Smooth muscle cell (in vitro differentiated cells): ENCODE measurements around the gene AK5. TPM values are rescaled to one million over a fixed set of nuclear protein-coding genes. Genes with fewer than 3 reads are reported as not detected.

ENCODE experiments used
- DNase-seq: peaks from one replicate; lab custom pipeline; 2025; ENCODE audit not compliant: unreplicated experiment; lab: John Stamatoyannopoulos, UW
- H2AFZ ChIP-seq: fragments of 200-600 bp; sonication (generic); 2 replicates; pipeline ENCODE4 v1.6.0; 2016; ENCODE audit warnings: antibody characterized with exemption, low read depth, mild to moderate bottlenecking
- H3F3A ChIP-seq: fragments of 200-600 bp; sonication (generic); 2 replicates; pipeline ENCODE4 v1.6.0; 2017; ENCODE audit warnings: antibody characterized with exemption, low read depth
- H3K27ac ChIP-seq: fragments of 200-600 bp; sonication (generic); 2 replicates; pipeline ENCODE4 v1.5.1; 2016; ENCODE audit warnings: low read depth, mild to moderate bottlenecking
- H3K27me3 ChIP-seq: fragments of 200-600 bp; sonication (generic); 2 replicates; pipeline ENCODE4 v1.6.1; 2016; ENCODE audit warnings: low read depth, mild to moderate bottlenecking
- H3K36me3 ChIP-seq: fragments of 200-600 bp; sonication (generic); 2 replicates; pipeline ENCODE4 v1.5.1; 2016; ENCODE audit warnings: low read depth
- H3K4me1 ChIP-seq: fragments of 200-600 bp; sonication (generic); 2 replicates; pipeline ENCODE4 v1.5.1; 2016; ENCODE audit warnings: low read depth
- H3K4me2 ChIP-seq: fragments of 200-600 bp; sonication (generic); 2 replicates; pipeline ENCODE4 v1.6.0; 2016; ENCODE audit warnings: mild to moderate bottlenecking
- H3K4me3 ChIP-seq: fragments of 200-600 bp; sonication (generic); 2 replicates; pipeline ENCODE4 v1.5.1; 2016; ENCODE audit warnings: mild to moderate bottlenecking
- H3K79me2 ChIP-seq: fragments of 200-600 bp; sonication (generic); 2 replicates; pipeline ENCODE4 v1.6.0; 2016; ENCODE audit warnings: low read depth, mild to moderate bottlenecking
- H3K9ac ChIP-seq: fragments of 200-600 bp; sonication (generic); 2 replicates; pipeline ENCODE4 v1.6.0; 2016; ENCODE audit warnings: low read depth
- H3K9me3 ChIP-seq: fragments of 200-600 bp; sonication (generic); replicated peaks from 2 replicates; pipeline ENCODE4 v1.5.1; 2016; ENCODE audit warnings: low read depth
- H4K20me1 ChIP-seq: fragments of 200-600 bp; sonication (generic); 2 replicates; pipeline ENCODE4 v1.6.0; 2016; ENCODE audit warnings: low read depth
- CTCF ChIP-seq: fragments of 200-600 bp; sonication (generic); IDR thresholded peaks from 2 replicates; pipeline ENCODE4 v1.5.1; 2017; ENCODE audit warnings: borderline replicate concordance, mild to moderate bottlenecking, antibody characterized with exemption; ENCODE audit not compliant: insufficient read depth, poor library complexity, severe bottlenecking
- WGBS: methylation state at CpG from one replicate; pipeline ENCODE4 v1.1.7; 2016; ENCODE audit warnings: low lambda C conversion rate; 5-methylcytosine and 5-hydroxymethylcytosine counted together
- polyA plus RNA-seq: library from polyadenylated mRNA; unstranded; fragments of >200 nt; fragmentation: Nextera tagmentation; extraction: Ambion mirVana; gene quantifications from 2 replicates; pipeline ENCODE4 v1.2.1, GENCODE V29; 2016
- total RNA-seq: library from RNA; depleted of rRNA; stranded (reverse); fragments of >200 nt; gene quantifications from 2 replicates; pipeline ENCODE4 v1.2.3, GENCODE V29; 2014

The AK5 gene
- total and polyA plus RNA-seq, 2 experiments from 2014 or later, result 0.43 TPM; not detected in 1

GRCh38 chr1:77238462-77238861, 43.4 kb upstream of the AK5 start:
- no peak overlapping the region for H3K4me2 ChIP-seq
- H3K9ac ChIP-seq, result no peak overlapping the region
- no peaks in the 10 kb centered on the region for H3F3A ChIP-seq
- no peaks in the 10 kb centered on the region for H3K79me2 ChIP-seq
- no peaks in the 10 kb centered on the region for H3K4me1 ChIP-seq
- no peak overlapping the region for H2AFZ ChIP-seq
- no peaks in the 10 kb centered on the region for H3K36me3 ChIP-seq
- WGBS, result 96% methylated on average over 1 of the region's 1 CpG
- no peaks in the 10 kb centered on the region for H4K20me1 ChIP-seq
- H3K9me3 ChIP-seq, result no peaks in the 10 kb centered on the region
- no peak overlapping the region for H3K4me3 ChIP-seq
- DNase-seq, result no peak
- H3K27me3 ChIP-seq, result no peaks in the 10 kb centered on the region
- no peak overlapping the region for H3K27ac ChIP-seq
- no peak for TF ChIP-seq CTCF

GRCh38 chr1:77239311-77239710, 42.5 kb upstream of the AK5 start:
- 84% methylated on average over 3 of the region's 3 CpGs for WGBS
- H3K27me3 ChIP-seq, result no peaks in the 10 kb centered on the region

GRCh38 chr1:77245830-77246229, 36.0 kb upstream of the AK5 start:
- H3K9ac ChIP-seq, result no peak overlapping the region
- 66% methylated on average over 2 of the region's 2 CpGs for WGBS
- peaks cover 3% of the 10 kb centered on the region for H3K9me3 ChIP-seq
- H3K4me2 ChIP-seq, result no peak overlapping the region
- no peak overlapping the region for H3K4me3 ChIP-seq
- H3K27me3 ChIP-seq, result no peaks in the 10 kb centered on the region
- H3K27ac ChIP-seq, result no peak overlapping the region
- no peaks in the 10 kb centered on the region for H3F3A ChIP-seq
- no peak overlapping the region for H2AFZ ChIP-seq
- DNase-seq, result no peak
- H3K4me1 ChIP-seq, result no peaks in the 10 kb centered on the region
- no peaks in the 10 kb centered on the region for H3K79me2 ChIP-seq
- H3K36me3 ChIP-seq, result no peaks in the 10 kb centered on the region
- no peaks in the 10 kb centered on the region for H4K20me1 ChIP-seq
- TF ChIP-seq CTCF, result no peak

More at GRCh38 chr1:77239311-77239710, 42.5 kb upstream of the AK5 start:
- Histone ChIP-seq H3K9me3 (no peaks in the 10 kb centered on the region), H4K20me1 (no peaks in the 10 kb centered on the region), H3K36me3 (no peaks in the 10 kb centered on the region), H3K4me1 (no peaks in the 10 kb centered on the region), H3K4me3 (no peak overlapping the region), H3K4me2 (no peak overlapping the region), H3K9ac (no peak overlapping the region), H3K79me2 (no peaks in the 10 kb centered on the region), H3F3A (no peaks in the 10 kb centered on the region), H2AFZ (no peak overlapping the region), H3K27ac (no peak overlapping the region)
- no peak for TF ChIP-seq CTCF
- DNase-seq, result no peak

- H4K20me1 ChIP-seq, result no peaks in the 10 kb centered on the region
- no peaks in the 10 kb centered on the region for H3K27me3 ChIP-seq
- H3K79me2 ChIP-seq, result no peaks in the 10 kb centered on the region
- no peak overlapping the region for H2AFZ ChIP-seq
- peaks cover 3% of the 10 kb centered on the region for H3K9me3 ChIP-seq
- H3K27ac ChIP-seq, result no peak overlapping the region
- WGBS, result 89% methylated on average over 1 of the region's 1 CpG
- H3F3A ChIP-seq, result no peaks in the 10 kb centered on the region
- H3K4me3 ChIP-seq, result no peak overlapping the region
- H3K4me2 ChIP-seq, result no peak overlapping the region
- H3K9ac ChIP-seq, result no peak overlapping the region
- H3K36me3 ChIP-seq, result no peaks in the 10 kb centered on the region
- no peak for DNase-seq
- no peaks in the 10 kb centered on the region for H3K4me1 ChIP-seq
- no peak for TF ChIP-seq CTCF
These were observed 31.7 kb upstream of the AK5 start for GRCh38 chr1:77250126-77250525.
